SJCRH30 (cell line): ENCODE measurements around the gene OR52D1. TPM values are rescaled to one million over a fixed set of nuclear protein-coding genes. Genes with fewer than 3 reads are reported as not detected.

Experiments
- DNase-seq, 2 experiments: peaks; one replicate each; pipeline ENCODE4 v3.0.0-alpha.2; 2015 to 2020
- H3K27ac ChIP-seq: fragments of 250-450 bp; sonication (Bioruptor Pico); 2 replicates; pipeline ENCODE4 v1.5.1; 2020; ENCODE audit warnings: mild to moderate bottlenecking, moderate library complexity
- H3K27me3 ChIP-seq: fragments of 250-450 bp; sonication (Bioruptor Pico); 2 replicates; pipeline ENCODE4 v1.5.1; 2020; ENCODE audit warnings: mild to moderate bottlenecking, moderate library complexity
- H3K36me3 ChIP-seq: fragments of 250-450 bp; sonication (Bioruptor Pico); 2 replicates; pipeline ENCODE4 v1.5.1; 2020; ENCODE audit warnings: mild to moderate bottlenecking, moderate library complexity
- H3K4me1 ChIP-seq: fragments of 250-450 bp; sonication (Bioruptor Pico); 2 replicates; pipeline ENCODE4 v1.5.1; 2020; ENCODE audit warnings: mild to moderate bottlenecking, moderate library complexity
- H3K4me3 ChIP-seq: fragments of 250-450 bp; sonication (Bioruptor Pico); 2 replicates; pipeline ENCODE4 v1.5.1; 2020; ENCODE audit warnings: mild to moderate bottlenecking, moderate library complexity
- H3K9me3 ChIP-seq: fragments of 250-450 bp; sonication (Bioruptor Pico); replicated peaks from 2 replicates; pipeline ENCODE4 v1.5.1; 2020; ENCODE audit warnings: mild to moderate bottlenecking, moderate library complexity
- total RNA-seq: library from RNA; depleted of rRNA; stranded (reverse); fragments of >200 nt; shearing (Covaris generic); gene quantifications from 2 replicates; pipeline ENCODE4 v1.2.3, GENCODE V29; 2014; rRNA removed

Gene OR52D1
- total RNA-seq, 1 experiment from 2014 or later, result not detected

GRCh38 chr11:5531053-5531831 is 42.8 kb downstream of the OR52D1 start:
- DNase-seq, result no peak
- H3K36me3 ChIP-seq, result no peaks in the 10 kb centered on the region
- no peak overlapping the region for H3K4me3 ChIP-seq
- no peaks in the 10 kb centered on the region for H3K4me1 ChIP-seq
- no peaks in the 10 kb centered on the region for H3K27me3 ChIP-seq
- no peaks in the 10 kb centered on the region for H3K9me3 ChIP-seq
- H3K27ac ChIP-seq, result no peak overlapping the region

GRCh38 chr11:5534046-5534445 is 45.6 kb downstream of the OR52D1 start:
- no peak overlapping the region for H3K4me3 ChIP-seq
- no peaks in the 10 kb centered on the region for H3K27me3 ChIP-seq
- H3K27ac ChIP-seq, result no peak overlapping the region
- H3K4me1 ChIP-seq, result no peaks in the 10 kb centered on the region
- no peaks in the 10 kb centered on the region for H3K9me3 ChIP-seq
- H3K36me3 ChIP-seq, result no peaks in the 10 kb centered on the region
- no peak for DNase-seq

GRCh38 chr11:5536482-5536881 is 48.0 kb downstream of the OR52D1 start:
- H3K27ac ChIP-seq, result no peak overlapping the region
- no peaks in the 10 kb centered on the region for H3K9me3 ChIP-seq
- H3K27me3 ChIP-seq, result no peaks in the 10 kb centered on the region
- H3K4me1 ChIP-seq, result no peaks in the 10 kb centered on the region
- DNase-seq, result no peak
- H3K4me3 ChIP-seq, result no peak overlapping the region
- no peaks in the 10 kb centered on the region for H3K36me3 ChIP-seq

Other genes with a start within 250 kb of the OR52D1 start
- gene HBG1, start 238.8 kb upstream of the OR52D1 start, total RNA-seq, result not detected in 2 replicates
- gene HBG2, start 233.9 kb upstream of the OR52D1 start, total RNA-seq, result not detected in 2 replicates
- gene HBE1, start 218.7 kb upstream of the OR52D1 start, total RNA-seq, result 0.26 TPM in 1 of 2 replicates, not detected in the other
- gene OR51B4, start 186.7 kb upstream of the OR52D1 start, total RNA-seq, result not detected in 2 replicates
- gene OR51B2, start 164.4 kb upstream of the OR52D1 start, total RNA-seq, result not detected in 2 replicates
- 0.28 TPM in 1 of 2 replicates, not detected in the other for gene OR51B5, start 145.2 kb upstream of the OR52D1 start, total RNA-seq
- not detected in 2 replicates for gene OR51B6, start 137.2 kb upstream of the OR52D1 start, total RNA-seq
- gene OR51M1, start 104.9 kb upstream of the OR52D1 start, total RNA-seq, result not detected in 2 replicates
- not detected in 2 replicates for gene OR51Q1, start 66.6 kb upstream of the OR52D1 start, total RNA-seq
- gene OR51I1, start 47.2 kb upstream of the OR52D1 start, total RNA-seq, result not detected in 2 replicates
- not detected in 2 replicates for gene OR51I2, start 39.4 kb upstream of the OR52D1 start, total RNA-seq
- not detected in 2 replicates for gene UBQLN3, start 21.3 kb downstream of the OR52D1 start, total RNA-seq
- not detected in 2 replicates for gene UBQLNL, start 28.0 kb downstream of the OR52D1 start, total RNA-seq
- gene OR52H1, start 59.9 kb downstream of the OR52D1 start, total RNA-seq, result not detected in 2 replicates
- not detected in 2 replicates for gene OR52B6, start 92.2 kb downstream of the OR52D1 start, total RNA-seq
- not detected in 2 replicates for gene TRIM6, start 108.0 kb downstream of the OR52D1 start, total RNA-seq
- not detected in 2 replicates for gene TRIM34, start 136.3 kb downstream of the OR52D1 start, total RNA-seq
- gene TRIM5, start 196.4 kb downstream of the OR52D1 start, total RNA-seq, result 10.2 and 10.5 TPM in 2 replicates
- 0.30 and 0.65 TPM in 2 replicates for gene TRIM22, start 201.1 kb downstream of the OR52D1 start, total RNA-seq
- not detected in 2 replicates for gene OR56B1, start 247.8 kb downstream of the OR52D1 start, total RNA-seq